Left ventricle myocardium inferior (tissue), 1 donor: ENCODE measurements around the gene GPR162. TPM values are rescaled to one million over a fixed set of nuclear protein-coding genes. Genes with fewer than 3 reads are reported as not detected.
"Not testable (repeated sequence)": the region's sequence is repeated elsewhere in the genome, so short reads cannot be mapped to it uniquely, and the experiment has no call there.

Experiments
- DNase-seq: peaks from one replicate; pipeline ENCODE4 v3.0.0-alpha.2; 2020
- H3K27ac ChIP-seq: fragments of 200-600 bp; replicated peaks from 2 replicates; pipeline ENCODE4 v1.8.0; 2021
- H3K27me3 ChIP-seq: fragments of 200-600 bp; 2 replicates; pipeline ENCODE4 v1.8.0; 2021; ENCODE audit warnings: low read depth
- H3K36me3 ChIP-seq: fragments of 200-600 bp; 2 replicates; pipeline ENCODE4 v1.8.0; 2021
- H3K4me1 ChIP-seq: fragments of 200-600 bp; 2 replicates; pipeline ENCODE4 v1.8.0; 2021
- H3K4me3 ChIP-seq: fragments of 200-600 bp; 2 replicates; pipeline ENCODE4 v1.8.0; 2021; ENCODE audit warnings: mild to moderate bottlenecking, moderate library complexity
- H3K9me3 ChIP-seq: fragments of 200-600 bp; replicated peaks from 2 replicates; pipeline ENCODE4 v1.8.0; 2021
- CTCF ChIP-seq: fragments of 200-600 bp; IDR thresholded peaks from 2 replicates; pipeline ENCODE4 v1.8.0; 2021; ENCODE audit warnings: antibody characterized with exemption, mild to moderate bottlenecking, borderline replicate concordance
- intact Hi-C: fragments of 100-400 bp; cut with micrococcal nuclease; formaldehyde crosslinking; loops from one replicate; pipeline ENCODE4 v1.11.0; 2022
- total RNA-seq: library from RNA; stranded (reverse); fragmentation: NEBNext Ultra II Directional; extraction: Animal tissue kit (Norgen Biotek cat#: 25700); gene quantifications from one replicate; pipeline ENCODE4 v1.2.1, GENCODE V29; 2021
- donor health status: DM: no; HTN: yes; CAD: no; lungs with severe emphysema.

The GPR162 gene
- total RNA-seq, 1 donor from 2014 or later = 6.5 TPM

- TF ChIP-seq CTCF = no peak
- Histone ChIP-seq H3K4me1 (peaks cover 52% of the 10 kb centered on the region), H3K9me3 (no peaks in the 10 kb centered on the region), H3K27ac (peak within 1 kb of the TSS; percentile 90), H3K27me3 (no peaks in the 10 kb centered on the region), H3K4me3 (peak within 1 kb of the TSS; percentile 89), H3K36me3 (peaks cover 31% of the 10 kb centered on the region)
- intact Hi-C loops = no loop called here
- DNase-seq = peak; percentile 98
Measured at GRCh38 chr12:6873094-6874014, 51.7 kb downstream of the GPR162 start, which contains the start of gene SPSB2. Gene SPSB2 (minus strand): TSS chr12:6873303. CDS start chr12:6872901, 402 bp downstream.

GRCh38 chr12:6874015-6874368 is 52.4 kb downstream of the GPR162 start:
- H3K9me3 ChIP-seq, H3K27me3 ChIP-seq, intact Hi-C loops, DNase-seq: not testable (repeated sequence)
- Histone ChIP-seq H3K4me3 (peak overlapping the region; percentile 89), H3K36me3 (peaks cover 27% of the 10 kb centered on the region), H3K4me1 (peaks cover 45% of the 10 kb centered on the region), H3K27ac (peak overlapping the region; percentile 90)

Other genes starting within 250 kb of the GPR162 start
- gene CHD4, start 214.4 kb upstream of the GPR162 start, total RNA-seq = 151 TPM
- gene LPAR5, start 185.9 kb upstream of the GPR162 start, total RNA-seq = 7.0 TPM
- 1.4 TPM for gene ACRBP, start 174.4 kb upstream of the GPR162 start, total RNA-seq
- gene ING4, start 158.7 kb upstream of the GPR162 start, total RNA-seq = 23.2 TPM
- gene ZNF384, start 132.4 kb upstream of the GPR162 start, total RNA-seq = 26.5 TPM
- 0.41 TPM for gene PIANP, start 121.0 kb upstream of the GPR162 start, total RNA-seq
- gene COPS7A, start 97.8 kb upstream of the GPR162 start, total RNA-seq = 73.2 TPM
- gene MLF2, start 68.7 kb upstream of the GPR162 start, total RNA-seq = 153 TPM
- 104 TPM for gene PTMS, start 55.5 kb upstream of the GPR162 start, total RNA-seq
- gene LAG3, start 49.3 kb upstream of the GPR162 start, total RNA-seq = not detected
- 7.4 TPM for gene CD4, start 32.3 kb upstream of the GPR162 start, total RNA-seq
- 17.5 TPM for gene P3H3, start 6.6 kb downstream of the GPR162 start, total RNA-seq
- 7.5 TPM for gene GNB3, start 19.1 kb downstream of the GPR162 start, total RNA-seq
- gene CDCA3, start 29.5 kb downstream of the GPR162 start, total RNA-seq = 0.55 TPM
- gene USP5, start 30.3 kb downstream of the GPR162 start, total RNA-seq = 73.6 TPM
- gene TPI1, start 45.7 kb downstream of the GPR162 start, total RNA-seq = 753 TPM
- gene SPSB2, start 51.5 kb downstream of the GPR162 start, total RNA-seq = 3.2 TPM
- gene LRRC23, start 83.0 kb downstream of the GPR162 start, total RNA-seq = 11.6 TPM
- gene ENO2, start 92.8 kb downstream of the GPR162 start, total RNA-seq = 14.8 TPM
- 71.4 TPM for gene ATN1, start 106.1 kb downstream of the GPR162 start, total RNA-seq
- gene RNU7-1, start 122.0 kb downstream of the GPR162 start, total RNA-seq = not detected
- gene C12orf57, start 122.2 kb downstream of the GPR162 start, total RNA-seq = 227 TPM
- 6.7 TPM for gene PTPN6, start 129.5 kb downstream of the GPR162 start, total RNA-seq
- gene PHB2, start 148.8 kb downstream of the GPR162 start, total RNA-seq = 142 TPM
- 44.3 TPM for gene EMG1, start 149.1 kb downstream of the GPR162 start, total RNA-seq
- 35.1 TPM for gene LPCAT3, start 196.7 kb downstream of the GPR162 start, total RNA-seq
- gene C1S, start 238.9 kb downstream of the GPR162 start, total RNA-seq = 108 TPM